Ishikawa (cell line): ENCODE data around the gene UBXN10.
A peak's percentile ranks its signal among the peaks of the same experiment; 100 is the strongest.

Experiments used
- CEBPB ChIP-seq: IDR thresholded peaks from 2 replicates; pipeline ENCODE4 v1.6.1; 2012
- CREB1 ChIP-seq: IDR thresholded peaks from 2 replicates; pipeline ENCODE4 v1.6.1; 2012; ENCODE audit warnings: low read depth
- EGR1 ChIP-seq: IDR thresholded peaks from 2 replicates; pipeline ENCODE4 v1.6.1; 2012
- EP300 ChIP-seq: IDR thresholded peaks from 2 replicates; pipeline ENCODE4 v1.6.1; 2012; ENCODE audit warnings: borderline replicate concordance
- FOXM1 ChIP-seq: IDR thresholded peaks from 2 replicates; pipeline ENCODE4 v1.6.1; 2012; ENCODE audit warnings: low read depth, borderline replicate concordance
- NFIC ChIP-seq: IDR thresholded peaks from 2 replicates; pipeline ENCODE4 v1.6.1; 2012
- RAD21 ChIP-seq: IDR thresholded peaks from 2 replicates; pipeline ENCODE4 v1.6.1; 2012; ENCODE audit warnings: low read depth
- TAF1 ChIP-seq: IDR thresholded peaks from 2 replicates; pipeline ENCODE4 v1.6.1; 2012; ENCODE audit warnings: low read depth, mild to moderate bottlenecking
- TCF12 ChIP-seq: IDR thresholded peaks from 2 replicates; pipeline ENCODE4 v1.6.1; 2012; ENCODE audit warnings: low read depth
- TEAD4 ChIP-seq: IDR thresholded peaks from 2 replicates; pipeline ENCODE4 v1.6.1; 2012
- YY1 ChIP-seq: IDR thresholded peaks from 2 replicates; pipeline ENCODE4 v1.6.1; 2012; ENCODE audit warnings: low read depth
- ZBTB7A ChIP-seq: IDR thresholded peaks from 2 replicates; pipeline ENCODE4 v1.6.1; 2012; ENCODE audit warnings: low read depth
- TF ChIP-seq, protein P1 (sequence below): IDR thresholded peaks from 2 replicates; pipeline ENCODE4 v1.6.1; 2012
- TF ChIP-seq, protein P2 (sequence below): IDR thresholded peaks from 2 replicates; pipeline ENCODE4 v1.6.1; 2012; ENCODE audit warnings: low read depth, mild to moderate bottlenecking
- TF ChIP-seq, protein P3 (sequence below): IDR thresholded peaks from 2 replicates; pipeline ENCODE4 v1.6.1; 2012

UBXN10 gene

DNA sequence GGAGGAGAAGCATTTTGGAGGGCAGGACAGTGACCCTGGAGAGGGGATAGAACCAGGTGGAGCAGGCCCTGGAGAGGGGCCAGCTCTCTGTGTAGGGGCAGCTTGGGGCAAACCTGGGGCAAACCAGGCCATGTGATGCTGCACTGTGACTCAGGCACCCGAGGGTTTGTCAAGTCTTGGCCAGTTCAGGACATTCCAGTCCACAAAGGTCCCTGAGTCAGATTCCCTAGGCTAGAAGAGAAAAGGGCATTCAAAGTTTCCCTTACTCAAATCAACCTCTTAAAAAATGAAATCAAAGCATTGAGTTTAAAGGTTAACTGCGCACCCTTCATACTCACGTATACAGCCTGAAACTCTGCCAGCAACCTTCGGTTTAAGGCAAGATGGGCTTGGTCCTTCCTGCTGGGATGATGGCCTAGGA, 25.6 kb downstream of the UBXN10 start:
- no peak for TF ChIP-seq EP300
- TF ChIP-seq FOXM1, result no peak
- TF ChIP-seq, protein P1, sequence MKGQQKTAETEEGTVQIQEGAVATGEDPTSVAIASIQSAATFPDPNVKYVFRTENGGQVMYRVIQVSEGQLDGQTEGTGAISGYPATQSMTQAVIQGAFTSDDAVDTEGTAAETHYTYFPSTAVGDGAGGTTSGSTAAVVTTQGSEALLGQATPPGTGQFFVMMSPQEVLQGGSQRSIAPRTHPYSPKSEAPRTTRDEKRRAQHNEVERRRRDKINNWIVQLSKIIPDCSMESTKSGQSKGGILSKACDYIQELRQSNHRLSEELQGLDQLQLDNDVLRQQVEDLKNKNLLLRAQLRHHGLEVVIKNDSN, result no peak
- no peak for TF ChIP-seq EGR1
- no peak for TF ChIP-seq NFIC
- no peak for TF ChIP-seq CREB1
- TF ChIP-seq CEBPB, result no peak
- TF ChIP-seq ZBTB7A, result no peak
- no peak for TF ChIP-seq TCF12
- no peak for TF ChIP-seq TAF1
- TF ChIP-seq RAD21, result no peak
- no peak for TF ChIP-seq TEAD4
- TF ChIP-seq, protein P2, sequence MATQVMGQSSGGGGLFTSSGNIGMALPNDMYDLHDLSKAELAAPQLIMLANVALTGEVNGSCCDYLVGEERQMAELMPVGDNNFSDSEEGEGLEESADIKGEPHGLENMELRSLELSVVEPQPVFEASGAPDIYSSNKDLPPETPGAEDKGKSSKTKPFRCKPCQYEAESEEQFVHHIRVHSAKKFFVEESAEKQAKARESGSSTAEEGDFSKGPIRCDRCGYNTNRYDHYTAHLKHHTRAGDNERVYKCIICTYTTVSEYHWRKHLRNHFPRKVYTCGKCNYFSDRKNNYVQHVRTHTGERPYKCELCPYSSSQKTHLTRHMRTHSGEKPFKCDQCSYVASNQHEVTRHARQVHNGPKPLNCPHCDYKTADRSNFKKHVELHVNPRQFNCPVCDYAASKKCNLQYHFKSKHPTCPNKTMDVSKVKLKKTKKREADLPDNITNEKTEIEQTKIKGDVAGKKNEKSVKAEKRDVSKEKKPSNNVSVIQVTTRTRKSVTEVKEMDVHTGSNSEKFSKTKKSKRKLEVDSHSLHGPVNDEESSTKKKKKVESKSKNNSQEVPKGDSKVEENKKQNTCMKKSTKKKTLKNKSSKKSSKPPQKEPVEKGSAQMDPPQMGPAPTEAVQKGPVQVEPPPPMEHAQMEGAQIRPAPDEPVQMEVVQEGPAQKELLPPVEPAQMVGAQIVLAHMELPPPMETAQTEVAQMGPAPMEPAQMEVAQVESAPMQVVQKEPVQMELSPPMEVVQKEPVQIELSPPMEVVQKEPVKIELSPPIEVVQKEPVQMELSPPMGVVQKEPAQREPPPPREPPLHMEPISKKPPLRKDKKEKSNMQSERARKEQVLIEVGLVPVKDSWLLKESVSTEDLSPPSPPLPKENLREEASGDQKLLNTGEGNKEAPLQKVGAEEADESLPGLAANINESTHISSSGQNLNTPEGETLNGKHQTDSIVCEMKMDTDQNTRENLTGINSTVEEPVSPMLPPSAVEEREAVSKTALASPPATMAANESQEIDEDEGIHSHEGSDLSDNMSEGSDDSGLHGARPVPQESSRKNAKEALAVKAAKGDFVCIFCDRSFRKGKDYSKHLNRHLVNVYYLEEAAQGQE, result no peak
- TF ChIP-seq, protein P3, sequence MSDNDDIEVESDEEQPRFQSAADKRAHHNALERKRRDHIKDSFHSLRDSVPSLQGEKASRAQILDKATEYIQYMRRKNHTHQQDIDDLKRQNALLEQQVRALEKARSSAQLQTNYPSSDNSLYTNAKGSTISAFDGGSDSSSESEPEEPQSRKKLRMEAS, result no peak
- TF ChIP-seq YY1, result no peak

GRCh38 chr1:20212085-20212684, 26.3 kb downstream of the UBXN10 start:
- TF ChIP-seq CREB1 (no peak), NFIC (no peak), TCF12 (no peak), RAD21 (no peak), TEAD4 (no peak), EP300 (no peak), ZBTB7A (no peak), FOXM1 (no peak), EGR1 (no peak), CEBPB (no peak), TAF1 (no peak)
- TF ChIP-seq, protein P3, result no peak

GRCh38 chr1:20212685-20213331, 26.9 kb downstream of the UBXN10 start:
- TF ChIP-seq, protein P2, result no peak
- TF ChIP-seq CREB1, result no peak
- peak; percentile 61; the same call in 1 of the 2 replicates for TF ChIP-seq FOXM1
- TF ChIP-seq YY1, result 0 out of 2 replicates have a peak, but pooled peaks have one; percentile 43
- TF ChIP-seq, protein P3, result no peak
- TF ChIP-seq EGR1, result no peak
- TF ChIP-seq TAF1, result no peak
- TF ChIP-seq, protein P1, result 0 out of 2 replicates have a peak, but pooled peaks have one; percentile 19
- peak; percentile 72 for TF ChIP-seq NFIC
- TF ChIP-seq RAD21, result peak; percentile 82
- 0 out of 2 replicates have a peak, but pooled peaks have one; percentile 25 for TF ChIP-seq TEAD4
- peak; percentile 62; the same call in 1 of the 2 replicates for TF ChIP-seq TCF12
- TF ChIP-seq CEBPB, result no peak; the same call in 1 of the 2 replicates
- peak; percentile 60; the same call in 1 of the 2 replicates for TF ChIP-seq EP300

DNA sequence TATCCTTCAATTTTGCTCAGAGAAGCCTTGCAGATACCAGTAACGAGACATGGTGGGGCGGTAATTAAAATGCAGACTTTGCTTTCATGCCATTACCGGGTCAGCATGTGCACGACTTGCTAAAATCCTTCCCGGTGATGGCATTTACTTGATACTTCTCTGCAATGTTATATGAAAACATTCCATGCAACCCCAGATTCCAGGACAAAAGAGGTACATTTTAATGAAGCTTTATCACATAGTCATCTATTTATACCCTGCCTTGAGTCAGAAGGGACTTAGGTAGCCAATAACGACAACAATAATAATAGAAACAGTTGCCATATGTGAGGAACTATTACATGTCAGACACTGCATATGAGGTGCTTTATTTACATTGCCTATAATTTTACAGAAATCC, 29.8 kb downstream of the UBXN10 start:
- TF ChIP-seq, protein P1, result no peak

GRCh38 chr1:20216574-20216973, 30.7 kb downstream of the UBXN10 start:
- TF ChIP-seq RAD21, result peak; percentile 44
- TF ChIP-seq, protein P2, result no peak
